ENCODE results near the gene CAPN8. TPM values are rescaled to one million over a fixed set of nuclear protein-coding genes. Genes with fewer than 3 reads are reported as not detected.

Gene CAPN8
- total RNA-seq, 4 donors from 2014 or later, result 0.59 to 0.88 TPM; not detected in 2

- Histone ChIP-seq H3K27me3 (no peaks in the 10 kb centered on the region), H3K36me3 (no peaks in the 10 kb centered on the region), H3K4me3 (no peak overlapping the region), H3K9me3 (no peaks in the 10 kb centered on the region), H3K27ac (no peak overlapping the region), H3K4me1 (peaks cover 0 to 7% of the 10 kb centered on the region in 2 donors)
- no peak for TF ChIP-seq POLR2A (IDR thresholded peaks at IDR 0.05)
- TF ChIP-seq, protein P1, sequence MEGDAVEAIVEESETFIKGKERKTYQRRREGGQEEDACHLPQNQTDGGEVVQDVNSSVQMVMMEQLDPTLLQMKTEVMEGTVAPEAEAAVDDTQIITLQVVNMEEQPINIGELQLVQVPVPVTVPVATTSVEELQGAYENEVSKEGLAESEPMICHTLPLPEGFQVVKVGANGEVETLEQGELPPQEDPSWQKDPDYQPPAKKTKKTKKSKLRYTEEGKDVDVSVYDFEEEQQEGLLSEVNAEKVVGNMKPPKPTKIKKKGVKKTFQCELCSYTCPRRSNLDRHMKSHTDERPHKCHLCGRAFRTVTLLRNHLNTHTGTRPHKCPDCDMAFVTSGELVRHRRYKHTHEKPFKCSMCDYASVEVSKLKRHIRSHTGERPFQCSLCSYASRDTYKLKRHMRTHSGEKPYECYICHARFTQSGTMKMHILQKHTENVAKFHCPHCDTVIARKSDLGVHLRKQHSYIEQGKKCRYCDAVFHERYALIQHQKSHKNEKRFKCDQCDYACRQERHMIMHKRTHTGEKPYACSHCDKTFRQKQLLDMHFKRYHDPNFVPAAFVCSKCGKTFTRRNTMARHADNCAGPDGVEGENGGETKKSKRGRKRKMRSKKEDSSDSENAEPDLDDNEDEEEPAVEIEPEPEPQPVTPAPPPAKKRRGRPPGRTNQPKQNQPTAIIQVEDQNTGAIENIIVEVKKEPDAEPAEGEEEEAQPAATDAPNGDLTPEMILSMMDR (IDR thresholded peaks at IDR 0.05), result no peak
- intact Hi-C loops (cut with DNase I; ENCODE audit: low total_unique reads), result loop anchor here (5.0 kb wide), 1 partner anchor 37 kb away; no protein-coding TSS in a partner anchor
- DNase-seq, result no peak
Observed at GRCh38 chr1:223710179-223711133, 45.0 kb upstream of the CAPN8 start.

DNA sequence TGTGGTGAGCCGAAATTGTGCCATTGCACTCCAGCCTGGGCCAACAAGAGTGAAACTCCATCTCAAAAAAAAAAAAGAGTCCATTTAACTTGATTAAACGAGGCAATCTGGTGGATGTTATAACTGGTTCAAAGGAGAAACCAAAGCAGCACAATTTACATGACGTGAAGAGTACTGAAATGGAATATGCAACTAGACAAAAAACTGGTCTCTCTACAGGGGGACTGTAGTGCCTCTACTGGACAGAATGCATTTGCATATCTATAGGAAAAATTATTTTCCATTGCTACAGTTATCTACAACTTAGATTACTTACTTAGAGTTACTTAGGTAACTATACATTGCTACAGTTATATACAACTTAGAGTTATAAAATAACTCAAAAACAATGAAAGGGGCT, 44.1 kb upstream of the CAPN8 start:
- intact Hi-C loops (cut with DNase I; ENCODE audit: low total_unique reads), result no loop called here
- Histone ChIP-seq H3K27ac (no peak overlapping the region), H3K4me3 (no peak overlapping the region), H3K27me3 (no peaks in the 10 kb centered on the region), H3K9me3 (no peaks in the 10 kb centered on the region), H3K4me1 (peaks cover 0 to 7% of the 10 kb centered on the region in 2 donors), H3K36me3 (no peaks in the 10 kb centered on the region)
- no peak for DNase-seq
- TF ChIP-seq, protein P1 (IDR thresholded peaks at IDR 0.05), result peak in 2 of 4 experiments; percentile 8 to 35
- TF ChIP-seq POLR2A (IDR thresholded peaks at IDR 0.05), result no peak

- no peak overlapping the region for H3K27ac ChIP-seq
- H3K4me1 ChIP-seq, result peaks cover 0 to 7% of the 10 kb centered on the region in 2 donors
- DNase-seq, result no peak
- H3K4me3 ChIP-seq, result no peak overlapping the region
- intact Hi-C loops (cut with DNase I; ENCODE audit: low total_unique reads), result no loop called here
- H3K9me3 ChIP-seq, result no peaks in the 10 kb centered on the region
- no peak for TF ChIP-seq POLR2A (IDR thresholded peaks at IDR 0.05)
- TF ChIP-seq, protein P1 (IDR thresholded peaks at IDR 0.05), result no peak
- H3K27me3 ChIP-seq, result no peaks in the 10 kb centered on the region
- H3K36me3 ChIP-seq, result no peaks in the 10 kb centered on the region
Observed at GRCh38 chr1:223708651-223709268, 43.3 kb upstream of the CAPN8 start.

DNA sequence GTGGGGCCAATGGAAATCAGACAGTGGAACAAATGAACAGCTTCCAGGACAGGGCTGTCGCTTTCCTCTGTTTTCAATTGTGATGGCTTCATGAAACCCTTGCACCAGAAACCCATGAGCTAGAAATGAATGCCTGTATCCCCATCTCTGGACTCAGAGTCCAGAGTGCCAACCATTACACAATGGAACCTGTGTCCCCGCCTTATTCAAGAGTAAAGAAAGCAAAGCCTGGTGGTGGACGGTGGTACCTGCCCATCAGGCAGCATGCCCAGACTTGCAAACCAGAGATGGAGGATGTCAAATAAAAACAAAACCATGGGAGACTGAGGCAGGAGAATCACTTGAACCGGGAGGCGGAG, 42.5 kb upstream of the CAPN8 start:
- DNase-seq, result no peak
- no peaks in the 10 kb centered on the region for H3K9me3 ChIP-seq
- peaks cover 0 to 7% of the 10 kb centered on the region in 2 donors for H3K4me1 ChIP-seq
- H3K27ac ChIP-seq, result peak overlapping the region; percentile 88
- H3K4me3 ChIP-seq, result no peak overlapping the region
- intact Hi-C loops (cut with DNase I; ENCODE audit: low total_unique reads), result no loop called here
- H3K27me3 ChIP-seq, result no peaks in the 10 kb centered on the region
- TF ChIP-seq POLR2A (IDR thresholded peaks at IDR 0.05), result no peak
- TF ChIP-seq, protein P1 (IDR thresholded peaks at IDR 0.05), result no peak
- no peaks in the 10 kb centered on the region for H3K36me3 ChIP-seq

Measured in uterus (tissue), 4 donors.